ENCODE results near the gene SNRPA1.

DNA sequence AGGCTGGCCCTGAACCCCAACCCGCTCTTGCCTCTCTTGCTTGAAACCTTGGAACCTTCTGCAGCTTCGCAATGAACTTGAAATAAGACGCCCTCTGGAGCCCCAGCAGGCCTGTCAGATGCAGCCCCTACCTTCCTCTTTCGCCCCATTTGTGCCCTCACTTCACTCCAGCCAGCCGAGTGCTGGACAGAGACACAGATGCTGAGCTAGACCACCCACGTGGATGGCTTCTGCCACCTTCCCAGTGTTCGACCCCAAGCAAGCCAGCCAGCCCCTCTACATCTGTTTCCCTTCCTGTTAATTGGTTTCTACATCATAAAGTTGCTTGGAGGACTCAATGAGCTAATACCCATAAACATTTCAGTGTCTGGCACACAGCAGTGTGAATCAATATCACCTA, 23.8 kb upstream of the SNRPA1 start:
- TF ChIP-seq, protein P1, sequence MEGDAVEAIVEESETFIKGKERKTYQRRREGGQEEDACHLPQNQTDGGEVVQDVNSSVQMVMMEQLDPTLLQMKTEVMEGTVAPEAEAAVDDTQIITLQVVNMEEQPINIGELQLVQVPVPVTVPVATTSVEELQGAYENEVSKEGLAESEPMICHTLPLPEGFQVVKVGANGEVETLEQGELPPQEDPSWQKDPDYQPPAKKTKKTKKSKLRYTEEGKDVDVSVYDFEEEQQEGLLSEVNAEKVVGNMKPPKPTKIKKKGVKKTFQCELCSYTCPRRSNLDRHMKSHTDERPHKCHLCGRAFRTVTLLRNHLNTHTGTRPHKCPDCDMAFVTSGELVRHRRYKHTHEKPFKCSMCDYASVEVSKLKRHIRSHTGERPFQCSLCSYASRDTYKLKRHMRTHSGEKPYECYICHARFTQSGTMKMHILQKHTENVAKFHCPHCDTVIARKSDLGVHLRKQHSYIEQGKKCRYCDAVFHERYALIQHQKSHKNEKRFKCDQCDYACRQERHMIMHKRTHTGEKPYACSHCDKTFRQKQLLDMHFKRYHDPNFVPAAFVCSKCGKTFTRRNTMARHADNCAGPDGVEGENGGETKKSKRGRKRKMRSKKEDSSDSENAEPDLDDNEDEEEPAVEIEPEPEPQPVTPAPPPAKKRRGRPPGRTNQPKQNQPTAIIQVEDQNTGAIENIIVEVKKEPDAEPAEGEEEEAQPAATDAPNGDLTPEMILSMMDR (IDR thresholded peaks at IDR 0.05), result no peak
- TF ChIP-seq POLR2A (IDR thresholded peaks at IDR 0.05) (no peak), EP300 (IDR thresholded peaks at IDR 0.05) (no peak)
